ENCODE results near the gene CCR7. TPM values are rescaled to one million over a fixed set of nuclear protein-coding genes. Genes with fewer than 3 reads are reported as not detected.

CCR7 gene
- total RNA-seq, 1 donor from 2014 or later, result 1.4 TPM

GRCh38 chr17:40564195-40564882, 933 bp downstream of the CCR7 start:
- DNase-seq (ENCODE audit: low spot score) (no peak), ATAC-seq (no peak)
- intact Hi-C loops (cut with DNase I), result no loop called here

DNA sequence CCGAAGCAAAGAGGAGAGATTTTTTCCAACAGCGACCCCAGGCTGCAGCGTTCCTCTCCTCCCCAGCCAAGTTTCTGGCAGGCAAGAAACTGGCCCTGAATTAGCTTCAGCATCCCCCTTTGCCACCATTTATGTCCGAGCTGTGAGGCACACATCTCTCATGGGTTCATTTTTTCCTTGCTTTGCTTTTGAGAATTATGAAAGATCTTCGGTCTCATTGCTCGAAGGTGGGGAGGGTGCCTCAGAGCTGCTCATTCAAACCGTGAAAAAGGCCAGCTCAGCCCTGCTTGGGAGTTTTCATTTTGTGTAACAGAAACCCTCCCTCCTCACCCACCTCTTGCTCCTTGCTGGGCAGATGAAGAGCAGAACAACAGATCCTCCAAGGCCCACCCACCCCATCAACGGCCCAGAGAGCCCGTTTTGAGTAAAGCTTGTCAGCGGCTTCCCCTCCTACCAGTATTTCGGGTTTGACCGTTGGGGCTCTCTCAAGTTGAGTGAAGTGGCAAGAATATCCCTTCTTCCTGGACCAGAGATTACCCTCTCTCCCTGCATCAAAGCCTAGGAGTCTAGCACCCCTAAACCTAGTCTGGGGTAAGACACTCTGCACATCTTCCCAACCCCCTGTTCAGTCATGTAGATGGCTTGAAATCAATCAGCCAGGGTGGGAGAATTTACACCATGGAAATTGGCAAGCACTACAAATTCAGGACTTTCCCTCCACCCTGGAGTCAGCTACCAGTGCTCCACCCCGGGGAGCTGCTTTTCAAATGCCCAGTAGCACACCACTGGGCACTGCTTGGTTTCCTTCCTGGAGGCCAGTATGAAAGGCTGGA, 1.8 kb downstream of the CCR7 start:
- DNase-seq (ENCODE audit: low spot score), result no peak
- intact Hi-C loops (cut with DNase I), result no loop called here
- ATAC-seq, result no peak

GRCh38 chr17:40562838-40563219, 2.4 kb downstream of the CCR7 start:
- intact Hi-C loops (cut with DNase I), result no loop called here
- DNase-seq (ENCODE audit: low spot score) (no peak), ATAC-seq (no peak)

GRCh38 chr17:40561871-40562611, 3.2 kb downstream of the CCR7 start:
- no peak for ATAC-seq
- intact Hi-C loops (cut with DNase I), result no loop called here
- no peak for DNase-seq (ENCODE audit: low spot score)

GRCh38 chr17:40561294-40561870, 3.9 kb downstream of the CCR7 start:
- ATAC-seq (no peak), DNase-seq (ENCODE audit: low spot score) (no peak)
- intact Hi-C loops (cut with DNase I), result no loop called here

DNA sequence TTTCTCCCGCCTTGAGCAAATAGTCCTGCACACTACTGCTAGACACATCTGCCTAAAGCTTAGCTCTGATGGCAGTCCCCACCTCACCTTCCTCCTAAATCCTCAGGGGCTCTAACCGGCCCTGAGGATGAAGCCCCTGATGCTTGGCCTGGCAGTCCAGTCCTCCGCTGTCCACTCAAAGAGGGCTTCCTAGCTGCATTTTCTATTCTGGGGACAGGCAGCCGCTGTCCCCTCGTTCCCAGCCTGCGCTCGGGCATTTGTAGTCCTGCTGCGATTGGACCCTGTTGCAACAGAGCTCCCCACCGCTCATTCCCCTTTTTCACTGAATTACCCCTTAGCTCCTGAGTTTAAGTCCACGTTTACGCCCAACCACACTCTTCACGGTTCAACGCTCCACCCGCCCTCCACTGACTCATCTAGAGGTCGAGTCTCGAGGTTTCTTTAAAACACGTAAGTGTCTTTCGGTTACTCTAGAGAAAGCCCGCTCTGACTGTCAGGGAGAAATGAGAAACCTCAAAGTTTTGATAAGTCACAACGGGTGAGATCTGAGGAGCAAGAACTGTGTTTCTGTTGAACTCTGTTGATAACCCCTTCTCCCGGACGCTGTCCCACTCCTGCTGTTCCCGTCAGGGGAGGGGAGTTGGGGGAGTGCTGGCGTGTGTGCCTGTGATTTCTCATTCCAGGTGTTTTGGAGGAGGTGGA, 4.5 kb downstream of the CCR7 start:
- DNase-seq (ENCODE audit: low spot score) (no peak), ATAC-seq (peak; percentile 41)
- intact Hi-C loops (cut with DNase I), result no loop called here

DNA sequence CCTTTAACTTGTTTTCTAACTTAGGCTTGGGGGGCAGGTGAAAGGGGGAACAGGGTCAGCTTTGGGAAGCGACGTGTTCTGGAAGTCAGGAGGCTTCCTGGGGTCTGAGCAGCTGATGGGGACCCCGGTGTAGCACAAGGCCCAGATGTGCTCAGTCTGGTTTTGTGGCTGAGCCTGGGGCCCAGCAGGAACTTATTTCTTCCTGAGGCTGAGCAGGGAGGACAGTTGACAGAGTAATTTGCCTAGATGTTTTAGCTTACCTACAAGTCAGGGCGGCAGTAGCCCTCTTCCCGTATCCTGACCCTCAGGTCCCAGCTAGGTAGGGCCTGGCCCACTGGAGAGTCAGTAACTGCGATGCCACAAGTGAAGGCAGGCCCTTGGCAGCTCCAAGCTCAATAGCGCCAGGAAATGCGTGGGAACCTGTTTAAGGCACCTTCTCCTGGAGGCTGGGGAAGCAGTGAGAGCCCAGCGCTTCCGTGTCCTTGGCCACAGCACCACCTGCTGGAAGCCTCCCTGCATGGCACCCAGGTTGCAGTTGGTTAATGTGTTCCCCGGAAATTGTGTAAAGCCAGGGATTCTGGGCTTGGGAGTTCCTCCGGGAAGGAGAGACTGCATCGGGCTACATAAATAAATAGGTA, 5.2 kb downstream of the CCR7 start:
- intact Hi-C loops (cut with DNase I), result loop anchor here (10.0 kb wide), 2 partner anchors 125 to 255 kb away; partner anchors contain the start of gene RARA
- peak; percentile 89 for ATAC-seq

DNA sequence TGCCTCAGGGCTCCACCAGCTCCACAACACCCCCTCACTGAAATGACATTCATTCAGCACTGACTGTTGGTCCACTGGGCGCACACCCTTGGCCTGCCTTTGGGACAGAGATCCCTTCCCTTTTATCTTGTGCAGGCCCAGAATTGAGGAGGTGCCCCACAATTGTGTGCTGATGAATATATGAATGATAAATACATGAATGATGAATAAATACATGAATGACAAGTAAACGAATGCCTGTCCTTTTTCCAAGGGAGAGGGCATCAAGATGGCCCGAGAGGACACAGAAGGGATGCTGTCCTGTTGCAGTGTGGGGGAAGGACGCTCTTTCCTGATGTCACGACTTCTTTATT, 5.7 kb downstream of the CCR7 start:
- ATAC-seq, result no peak
- DNase-seq (ENCODE audit: low spot score), result no peak
- intact Hi-C loops (cut with DNase I), result loop anchor here (10.0 kb wide), 2 partner anchors 125 to 255 kb away; partner anchors contain the start of gene RARA

More for the DNA sequence above, 5.2 kb downstream of the CCR7 start:
- DNase-seq (ENCODE audit: low spot score), result peak; percentile 93

- intact Hi-C loops (cut with DNase I), result loop anchor here (10.0 kb wide), 2 partner anchors 124 to 254 kb away; partner anchors contain the start of gene RARA
- ATAC-seq (no peak), DNase-seq (ENCODE audit: low spot score) (no peak)
Measured at GRCh38 chr17:40558890-40559563, 6.2 kb downstream of the CCR7 start.

DNA sequence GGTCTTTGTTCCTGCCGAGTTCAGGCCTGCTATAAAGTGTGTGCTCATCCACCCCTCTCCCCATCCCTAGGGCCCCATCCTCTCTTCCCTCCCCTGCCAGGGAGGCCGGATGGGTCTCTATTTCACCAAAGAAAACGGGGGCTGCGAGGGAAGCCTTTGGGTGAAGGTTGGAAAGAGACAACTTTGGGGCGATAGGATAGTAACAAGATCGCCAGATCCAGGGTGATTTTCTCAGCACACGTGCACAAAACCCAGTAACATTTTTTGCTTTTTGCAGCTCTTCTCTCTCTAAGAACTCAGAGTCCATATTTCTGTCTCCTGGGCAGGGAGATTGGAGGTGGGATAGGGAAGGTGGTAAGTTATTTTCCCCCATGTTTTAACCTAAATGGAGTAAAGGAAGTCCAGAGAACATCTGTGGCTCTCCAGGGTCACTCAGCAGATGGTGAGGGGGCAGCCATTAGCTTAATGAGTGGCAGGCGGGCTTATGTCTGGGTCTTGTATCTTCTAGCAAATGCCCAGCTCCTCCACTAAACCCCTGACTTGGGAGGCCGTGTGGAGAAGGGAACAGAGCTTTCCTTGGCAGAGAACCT, 6.9 kb downstream of the CCR7 start:
- DNase-seq (ENCODE audit: low spot score), result no peak
- ATAC-seq, result no peak
- intact Hi-C loops (cut with DNase I), result loop anchor here (10.0 kb wide), 2 partner anchors 124 to 254 kb away; partner anchors contain the start of gene RARA

- DNase-seq (ENCODE audit: low spot score) (peak; percentile 43), ATAC-seq (no peak)
- intact Hi-C loops (cut with DNase I), result loop anchor here (10.0 kb wide), 2 partner anchors 123 to 253 kb away; partner anchors contain the start of gene RARA
Measured at GRCh38 chr17:40557531-40558299, 7.6 kb downstream of the CCR7 start.

- intact Hi-C loops (cut with DNase I), result loop anchor here (10.0 kb wide), 2 partner anchors 122 to 252 kb away; partner anchors contain the start of gene RARA
- DNase-seq (ENCODE audit: low spot score) (peak; percentile 59), ATAC-seq (no peak)
Measured at GRCh38 chr17:40556884-40557414, 8.3 kb downstream of the CCR7 start.

DNA sequence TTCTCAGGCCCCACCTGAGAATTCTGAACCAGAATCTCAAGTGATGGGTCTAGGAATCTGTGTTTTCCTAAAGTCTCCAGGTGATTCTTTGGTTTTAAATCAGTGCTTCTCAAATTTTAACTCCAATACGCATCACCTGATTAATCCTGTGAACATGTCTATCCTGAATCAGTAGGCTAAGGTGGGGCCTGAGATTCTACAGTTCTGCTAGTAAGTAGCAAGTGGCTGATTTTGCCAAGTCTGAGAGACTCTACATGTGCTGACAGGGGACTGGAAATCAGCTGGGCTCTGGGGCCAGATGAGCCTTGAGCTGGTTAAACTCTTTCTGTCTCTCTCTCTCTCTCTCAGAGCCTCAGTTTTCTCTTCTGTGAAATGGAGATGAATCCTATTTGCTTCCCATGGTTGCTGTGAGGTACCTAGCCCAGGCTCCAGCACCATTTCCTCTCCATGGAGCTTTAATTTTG, 9.0 kb downstream of the CCR7 start:
- intact Hi-C loops (cut with DNase I), result loop anchor here (10.0 kb wide), 2 partner anchors 121 to 251 kb away; partner anchors contain the start of gene RARA
- ATAC-seq (no peak), DNase-seq (ENCODE audit: low spot score) (peak; percentile 14)

DNA sequence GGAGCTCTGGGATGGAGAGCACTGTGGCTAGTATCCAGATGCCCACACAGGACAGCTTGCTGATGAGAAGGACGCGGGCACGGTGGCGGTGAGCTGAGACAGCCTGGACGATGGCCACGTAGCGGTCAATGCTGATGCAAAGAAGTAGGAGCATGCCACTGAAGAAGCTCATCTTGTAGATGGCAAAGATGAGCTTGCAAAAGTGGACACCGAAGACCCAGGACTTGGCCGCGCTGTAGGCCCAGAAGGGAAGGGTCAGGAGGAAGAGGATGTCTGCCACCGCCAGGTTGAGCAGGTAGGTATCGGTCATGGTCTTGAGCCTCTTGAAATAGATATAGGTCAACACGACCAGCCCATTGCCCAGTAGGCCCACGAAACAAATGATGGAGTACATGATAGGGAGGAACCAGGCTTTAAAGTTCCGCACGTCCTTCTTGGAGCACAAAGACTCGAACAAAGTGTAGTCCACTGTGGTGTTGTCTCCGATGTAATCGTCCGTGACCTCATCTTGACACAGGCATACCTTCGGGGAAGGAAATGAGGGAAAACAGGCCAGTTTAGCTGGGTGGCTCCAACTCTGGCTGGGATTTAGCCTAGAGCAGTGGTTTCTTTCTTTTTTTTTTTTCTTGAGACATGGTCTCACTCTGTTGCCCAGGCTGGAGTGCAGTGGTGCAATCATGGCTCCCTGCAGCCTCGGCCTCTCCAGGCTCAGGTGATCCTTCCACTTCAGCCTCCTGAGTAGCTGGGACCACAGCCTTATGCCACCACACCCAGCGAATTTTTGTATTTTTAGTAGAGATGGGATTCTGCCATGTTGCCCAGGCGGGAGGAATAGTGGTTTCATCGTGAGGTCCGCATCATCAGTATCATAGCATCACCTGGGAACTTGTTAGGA, 9.7 kb downstream of the CCR7 start:
- ATAC-seq (no peak), DNase-seq (ENCODE audit: low spot score) (peak; percentile 56)
- intact Hi-C loops (cut with DNase I), result loop anchor here (10.0 kb wide), 2 partner anchors 121 to 251 kb away; partner anchors contain the start of gene RARA
